Activated CD8-positive, alpha-beta memory T cell treated with anti-CD3 and anti-CD28 coated beads, Interleukin-2, amount 50 U/mL, for 1 hour (primary cell): ENCODE results near the gene TMEM63A.
A peak's percentile ranks its signal among the peaks of the same experiment; 100 is the strongest.
"Not testable (repeated sequence)": the region's sequence is repeated elsewhere in the genome, so short reads cannot be mapped to it uniquely, and the experiment has no call there.

Experiments used
- DNase-seq: peaks from one replicate; pipeline ENCODE4 v3.0.0-alpha.2; 2020; ENCODE audit errors: extremely low read depth

TMEM63A gene

DNA sequence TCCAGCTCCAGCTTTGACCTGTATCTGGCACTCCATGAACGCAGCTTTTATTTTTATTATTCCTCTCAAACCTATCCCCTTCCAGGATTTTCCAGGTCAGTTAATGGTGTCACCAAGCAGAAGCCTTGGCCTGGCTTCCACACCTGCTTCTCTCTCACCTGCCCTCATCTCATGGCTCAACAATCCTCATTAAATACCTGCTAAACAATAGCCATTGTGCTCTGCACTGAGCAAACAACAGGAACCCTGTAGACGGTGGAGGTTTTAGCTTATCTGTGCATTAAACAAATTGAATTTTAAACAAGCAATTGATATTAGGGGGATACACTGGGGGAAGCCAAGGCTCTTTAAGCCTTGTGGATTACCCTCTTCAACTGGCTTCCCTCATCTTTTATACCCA lies 26.6 kb upstream of the TMEM63A start:
- no peak for DNase-seq

DNA sequence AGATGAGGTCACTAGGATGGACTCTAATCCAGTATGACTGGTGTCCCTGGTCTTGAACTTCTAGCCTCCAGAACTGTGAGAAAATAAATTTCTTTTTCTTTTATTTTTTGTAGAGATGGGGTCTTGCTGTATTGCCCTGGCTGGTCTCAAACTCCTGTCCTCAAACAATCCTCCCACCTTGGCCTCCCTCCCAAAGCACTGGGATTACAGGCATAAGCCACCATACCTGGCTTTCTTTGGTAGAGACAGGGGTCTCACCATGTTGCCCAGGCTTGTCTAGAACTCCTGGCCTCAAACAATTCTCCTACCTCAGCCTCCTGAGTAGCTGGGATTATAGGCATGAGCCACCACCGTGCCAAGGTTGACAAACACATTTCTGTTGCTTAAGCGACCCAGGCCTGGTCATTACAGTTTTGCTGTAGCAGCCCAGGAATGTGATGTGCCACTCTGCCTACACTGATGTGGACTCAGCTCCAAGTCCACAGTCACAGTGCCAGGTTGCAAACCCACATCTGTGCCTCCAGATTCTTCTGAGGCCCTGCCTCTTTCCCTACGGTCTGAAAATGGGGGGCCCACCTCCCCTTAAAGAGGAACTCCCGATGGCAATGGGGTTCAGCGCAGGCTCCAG lies 25.9 kb upstream of the TMEM63A start:
- DNase-seq: no peak

DNA sequence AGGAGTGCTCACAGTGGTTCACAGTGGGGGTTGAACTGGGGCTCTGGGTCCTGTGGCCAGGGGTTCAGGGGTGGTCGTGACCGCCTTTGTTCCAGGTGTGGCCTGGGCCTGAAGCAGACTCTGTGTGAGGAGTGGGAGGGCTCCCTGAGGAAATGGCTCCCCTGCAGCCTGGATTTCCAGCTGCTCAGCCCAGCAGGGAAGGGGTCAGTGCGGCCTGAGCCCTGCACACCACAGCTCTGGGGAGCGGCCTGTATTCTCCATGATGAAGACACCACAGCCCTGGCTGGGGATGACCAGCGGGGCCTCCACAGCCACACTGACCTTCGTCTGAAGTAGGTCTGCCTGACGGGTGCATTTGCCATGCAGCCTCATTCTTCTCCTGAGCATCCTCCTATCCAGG lies 25.2 kb upstream of the TMEM63A start:
- no peak for DNase-seq

DNA sequence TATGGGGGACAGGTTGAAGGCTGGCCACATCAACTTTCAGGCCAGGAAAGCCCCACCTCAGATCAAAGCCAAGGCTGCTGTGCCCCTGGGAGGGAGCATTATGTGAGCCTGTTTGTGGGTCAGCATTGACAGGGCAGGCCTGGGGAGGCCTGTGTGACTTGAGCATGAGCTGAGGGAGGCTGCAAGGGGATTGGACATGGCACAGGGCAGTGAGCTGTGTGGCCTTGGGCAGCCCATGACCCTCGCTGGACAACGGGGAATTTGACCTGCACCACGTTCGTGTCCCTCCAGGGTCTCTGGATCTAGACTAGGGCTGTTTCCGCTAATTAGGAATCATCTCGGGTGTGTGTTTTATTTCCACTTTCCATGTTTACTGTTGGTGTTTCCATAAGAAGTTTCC lies 24.3 kb upstream of the TMEM63A start:
- no peak for DNase-seq

DNA sequence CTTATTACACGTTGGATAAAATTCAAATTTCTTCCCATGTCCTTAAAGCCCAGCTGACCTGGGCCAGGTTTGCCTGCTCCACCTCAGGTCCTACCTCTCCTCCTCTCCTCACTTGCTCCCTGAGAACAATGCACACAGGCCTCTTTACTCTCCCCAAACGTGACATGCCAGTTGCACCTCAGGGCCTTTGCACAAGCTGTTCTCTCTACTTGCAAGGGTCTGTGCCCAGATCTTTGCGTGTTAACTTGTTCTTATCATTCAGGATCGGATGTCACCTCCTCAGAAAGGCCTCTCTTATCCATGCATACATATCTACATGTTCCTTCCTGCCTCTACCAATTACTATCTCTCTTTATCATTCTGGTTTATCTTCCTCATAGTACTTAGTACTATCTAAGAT lies 21.4 kb upstream of the TMEM63A start:
- DNase-seq: no peak

DNA sequence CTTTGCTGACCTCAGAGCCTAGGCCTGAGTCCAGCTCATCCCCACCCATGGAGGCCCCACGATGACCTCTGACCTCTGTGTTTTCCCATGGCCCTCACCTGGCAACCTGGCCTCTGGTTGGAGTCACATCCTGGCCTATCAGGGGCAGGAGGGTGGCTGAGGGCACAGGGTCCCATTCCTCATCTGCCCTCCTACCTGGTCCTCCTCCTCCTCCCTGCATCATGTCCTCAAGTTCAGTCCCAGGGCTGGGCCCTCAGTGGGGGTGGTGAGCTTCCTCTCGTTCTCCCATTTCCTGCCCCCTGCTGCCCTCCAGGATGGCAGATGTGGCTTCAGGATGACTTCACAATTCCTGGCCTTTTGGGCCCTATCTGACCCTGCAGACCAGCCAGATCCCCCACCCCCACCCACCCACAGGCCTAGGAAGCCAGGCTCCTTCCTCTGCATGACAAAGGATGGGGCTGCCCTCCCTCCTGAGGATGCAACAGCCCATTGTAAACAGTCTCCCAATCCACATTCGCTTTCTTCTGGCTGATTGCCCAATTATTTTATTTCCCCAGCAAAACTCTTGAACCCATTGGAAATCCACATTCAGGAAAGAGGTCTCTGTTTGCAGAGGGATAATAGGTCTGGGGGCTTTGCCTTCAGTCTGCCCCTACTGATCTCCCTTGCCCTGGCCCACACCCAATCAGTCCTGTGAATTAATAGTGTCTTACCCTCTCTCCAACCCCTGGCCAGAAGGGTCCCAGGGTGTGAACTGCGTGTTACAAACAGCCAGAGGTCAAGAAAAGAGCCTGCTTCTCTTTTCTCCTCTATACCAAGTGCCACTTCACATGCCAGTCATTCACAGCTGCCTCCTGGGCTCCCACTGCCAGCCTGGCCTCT lies 17.1 kb upstream of the TMEM63A start:
- no peak for DNase-seq

DNA sequence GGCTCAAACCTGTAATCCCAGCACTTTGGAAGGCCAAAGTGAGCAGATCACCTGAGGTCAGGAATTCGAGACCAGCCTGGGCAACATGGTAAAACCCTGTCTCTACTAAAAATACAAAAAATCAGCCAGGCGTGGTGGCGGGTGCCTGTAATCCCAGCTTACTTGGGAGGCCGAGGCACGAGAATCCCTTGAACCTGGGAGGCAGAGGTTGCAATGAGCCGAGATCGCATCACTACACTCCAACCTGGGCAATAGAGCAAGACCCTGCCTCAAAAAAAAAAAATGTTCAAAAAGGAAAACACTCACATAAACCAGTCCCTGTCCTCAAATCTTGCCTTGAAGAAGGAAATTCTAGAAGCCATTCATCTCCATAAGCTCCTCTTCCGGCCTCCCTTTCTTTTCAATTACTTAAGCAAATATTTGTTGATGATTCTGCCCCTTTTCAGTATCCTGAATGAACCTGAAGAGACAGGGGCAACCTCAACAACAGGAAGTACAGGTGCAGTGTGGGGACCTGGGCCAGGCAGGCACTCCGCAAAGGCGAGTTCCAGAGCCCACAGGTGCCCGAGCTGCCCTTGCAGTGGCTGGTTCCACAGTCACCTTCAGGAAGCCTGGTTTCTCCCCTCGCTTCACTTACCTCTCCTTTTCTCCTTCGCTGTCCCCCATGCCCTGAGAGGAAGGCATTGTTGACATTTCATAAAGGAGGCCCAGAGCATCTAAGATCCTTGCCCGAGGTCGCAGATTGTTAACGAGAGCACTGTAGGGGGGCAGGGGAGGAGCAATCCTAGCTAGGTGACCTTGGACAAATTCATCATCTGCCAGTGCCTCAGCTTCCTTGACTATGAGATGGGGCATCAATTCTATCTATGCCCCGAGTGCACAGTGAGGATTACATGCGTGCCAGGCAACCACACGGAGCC lies 15.7 kb upstream of the TMEM63A start:
- no peak for DNase-seq

DNA sequence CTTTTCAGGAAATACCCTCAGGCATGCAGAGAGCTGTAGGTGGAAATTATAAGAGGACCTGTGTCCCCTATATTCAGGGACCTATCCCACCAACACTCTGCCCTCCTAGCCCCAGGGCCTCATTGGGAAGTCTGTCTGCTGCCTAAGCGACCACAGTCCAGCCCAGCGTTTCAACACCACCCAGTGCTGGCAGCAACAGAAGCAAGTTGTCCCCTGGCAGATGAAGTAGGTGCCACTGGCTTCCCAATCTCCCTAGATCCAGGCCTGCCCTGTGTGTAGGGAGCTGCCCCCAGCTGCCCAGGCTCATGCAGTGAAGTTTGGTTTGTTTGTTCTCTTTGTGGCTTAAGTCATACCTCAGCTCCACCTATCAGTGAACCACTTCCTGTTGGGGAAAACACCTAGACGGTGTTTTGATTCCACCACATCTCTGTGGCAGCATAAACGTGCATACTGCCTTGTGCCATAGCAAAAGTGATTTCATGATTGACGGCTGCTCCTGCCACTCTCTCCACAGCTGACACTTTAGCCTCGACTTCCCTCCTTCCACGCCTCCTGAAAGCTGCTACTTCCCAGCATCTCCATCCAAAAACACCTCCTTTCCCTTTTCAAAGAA lies 14.9 kb upstream of the TMEM63A start:
- peak; percentile 36 for DNase-seq

DNA sequence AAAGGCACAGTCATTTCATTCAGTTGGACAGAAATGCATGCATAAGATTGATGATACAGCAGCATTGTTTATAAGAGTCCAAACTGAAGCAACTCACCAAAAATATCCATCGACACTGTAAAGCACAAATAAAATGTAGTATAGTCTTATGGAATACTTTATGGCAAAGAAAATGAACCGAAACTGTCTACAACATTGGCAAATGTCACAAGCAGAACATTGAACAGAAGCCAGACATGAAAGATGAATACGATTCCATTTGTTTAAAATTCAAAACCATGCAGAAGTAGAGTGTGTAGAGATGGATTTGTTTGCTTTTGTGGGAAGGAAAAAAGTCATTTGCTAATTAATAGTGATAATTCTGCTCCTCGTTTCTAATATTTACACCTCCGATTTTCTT lies 14.3 kb upstream of the TMEM63A start:
- no peak for DNase-seq

DNA sequence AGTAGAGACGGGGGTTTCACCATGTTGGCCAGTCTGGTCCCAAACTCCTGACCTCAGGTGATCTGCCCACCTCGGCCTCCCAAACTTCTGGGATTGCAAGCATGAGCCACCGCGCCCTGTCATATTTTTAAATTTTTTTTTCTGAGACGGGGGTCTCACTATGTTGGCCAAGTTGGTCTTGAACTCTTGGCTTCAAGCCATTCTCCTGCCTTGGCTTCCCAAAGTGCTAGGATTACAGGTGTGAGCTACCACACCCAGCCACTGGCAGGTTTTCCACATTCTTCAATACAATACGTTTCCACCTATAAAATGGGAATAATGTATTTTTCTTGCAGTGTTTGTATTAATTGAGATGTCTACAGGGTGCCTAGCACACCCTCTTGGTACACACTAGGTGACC lies 10.1 kb upstream of the TMEM63A start:
- DNase-seq: no peak

DNA sequence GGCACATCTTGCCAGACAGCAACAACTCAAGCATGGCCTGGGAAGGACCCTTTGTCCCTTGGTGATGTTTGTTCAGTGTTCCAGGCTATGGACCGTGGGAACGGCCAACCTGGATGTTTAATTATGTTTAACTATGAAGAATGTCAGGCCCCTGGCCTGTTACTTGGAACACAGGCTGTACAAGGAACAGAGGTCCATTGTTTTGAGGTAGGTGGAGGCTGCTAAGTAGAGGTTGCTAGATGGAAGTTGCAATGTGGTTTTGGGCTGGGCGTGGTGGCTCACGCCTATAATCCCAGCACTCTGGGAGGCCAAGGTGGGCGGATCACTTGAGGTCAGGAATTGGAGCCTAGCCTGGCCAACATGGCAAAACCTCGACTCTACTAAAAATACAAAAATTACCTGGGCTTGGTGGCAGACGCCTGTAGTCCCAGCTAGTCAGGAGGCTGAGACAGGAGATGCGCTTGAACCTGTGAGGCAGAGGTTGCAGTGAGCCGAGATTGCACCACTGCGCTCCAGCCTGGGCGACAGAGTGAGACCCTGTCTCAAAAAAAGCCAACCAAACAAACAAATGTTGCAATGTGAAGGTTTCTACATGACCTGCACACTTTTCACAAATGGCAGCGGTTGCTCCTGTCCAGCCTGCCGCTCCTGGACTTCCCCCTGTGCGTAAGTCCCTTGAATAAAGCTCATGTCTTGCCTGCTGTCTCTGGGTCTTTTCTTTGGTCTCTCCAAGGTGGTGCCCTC lies 9.2 kb upstream of the TMEM63A start:
- no peak for DNase-seq

DNA sequence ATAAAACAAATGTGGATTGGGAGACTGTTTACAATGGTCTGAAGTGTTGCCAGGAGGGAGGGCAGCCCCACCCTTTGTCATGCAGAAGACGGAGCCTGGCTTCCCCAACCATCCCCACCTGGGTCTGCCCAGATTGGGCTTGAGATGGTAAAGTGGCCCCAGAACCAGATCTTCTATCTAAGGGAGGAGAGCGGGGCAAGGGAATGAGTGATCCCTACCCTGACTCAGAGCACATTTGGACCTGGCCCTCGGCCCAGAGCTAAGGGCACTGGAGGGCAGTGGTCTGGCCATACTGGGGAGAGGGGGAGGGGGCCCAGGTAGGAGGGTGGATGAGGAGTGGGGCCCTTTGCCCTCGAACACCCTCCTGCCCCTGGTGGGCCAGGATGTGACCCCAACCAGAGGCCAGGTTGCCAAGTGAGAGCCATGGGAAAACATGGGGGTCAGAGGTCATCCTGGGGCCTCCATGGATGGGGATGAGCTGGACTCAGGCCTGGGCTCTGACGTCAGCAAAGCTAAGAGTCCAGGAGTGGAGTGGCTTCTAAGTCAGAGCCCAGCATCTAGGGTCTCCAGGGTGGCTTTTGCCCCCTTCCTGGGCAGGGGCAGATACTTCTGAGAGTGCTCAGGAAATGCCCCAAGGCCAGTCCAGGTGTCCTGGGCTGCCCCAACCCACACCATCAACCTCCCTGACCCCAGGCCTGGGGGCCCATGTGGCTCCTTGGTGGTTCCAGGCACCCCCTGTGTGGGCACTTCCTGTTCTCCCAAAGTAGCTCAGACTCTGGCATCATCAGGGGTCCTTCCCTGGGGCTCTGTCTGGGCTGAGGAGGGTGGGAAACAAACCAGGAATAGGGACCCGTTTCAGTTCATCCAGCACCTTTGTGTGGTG lies 8.4 kb upstream of the TMEM63A start:
- DNase-seq: no peak

DNA sequence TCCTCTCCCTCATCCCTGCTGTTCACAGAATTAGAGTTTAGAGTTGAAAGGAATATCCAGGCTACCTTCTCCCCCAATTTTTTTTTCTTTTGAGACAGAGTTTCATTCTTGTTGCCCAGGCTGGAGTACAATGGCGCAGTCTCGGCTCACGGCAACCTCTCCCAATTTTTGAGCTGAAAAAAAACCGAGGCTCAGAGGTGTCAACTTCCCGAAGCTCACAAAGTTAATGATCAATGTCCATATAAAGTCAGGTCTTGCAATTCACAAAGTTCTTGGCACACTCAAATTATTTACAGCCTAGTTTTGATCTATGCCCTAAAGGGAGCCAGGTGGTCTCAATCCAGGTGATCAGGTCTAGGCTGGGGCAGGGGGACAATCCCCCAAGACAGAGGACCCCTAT lies 7.6 kb upstream of the TMEM63A start:
- no peak for DNase-seq

DNA sequence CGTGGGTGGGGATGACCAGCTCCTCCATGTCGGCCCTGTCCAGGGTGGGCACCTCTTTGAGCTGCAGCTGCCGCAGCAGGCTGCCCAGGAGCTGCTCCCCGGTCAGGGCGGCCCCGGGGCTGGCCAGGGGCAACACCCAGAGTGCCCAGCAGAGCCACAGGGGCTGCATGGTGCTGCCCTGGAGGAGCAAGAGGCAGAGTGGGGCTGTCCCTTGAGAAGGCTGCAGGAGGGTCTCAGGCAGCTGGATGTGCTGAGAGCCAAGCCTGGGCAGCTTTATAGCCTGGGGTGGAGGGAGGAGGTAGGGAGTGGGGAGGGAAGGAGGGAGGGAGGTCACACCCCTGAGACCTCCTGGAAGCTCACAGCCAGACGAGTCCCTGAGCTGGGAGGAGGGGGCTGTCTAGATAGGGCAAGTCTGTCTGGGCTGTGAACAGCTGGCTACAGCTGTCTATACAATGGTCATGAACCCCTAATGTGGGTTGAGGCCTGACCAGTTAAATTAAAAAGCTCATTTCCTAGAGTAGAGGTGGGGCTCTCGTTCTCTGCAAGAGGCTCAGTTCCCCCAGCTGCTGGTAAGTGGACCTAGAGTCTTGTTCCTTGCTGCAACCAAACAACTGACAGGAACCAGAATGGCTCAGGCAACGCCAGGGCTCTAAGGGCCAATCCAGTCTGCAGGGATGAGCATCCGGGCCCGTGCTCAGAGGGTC lies 6.9 kb upstream of the TMEM63A start, which contains the start of gene LEFTY1:
Gene LEFTY1, minus strand, starts transcription at position 249 of the 704 bp plus-strand sequence. Its CDS starts 80 bp downstream, at position 169.
- DNase-seq: no peak

DNA sequence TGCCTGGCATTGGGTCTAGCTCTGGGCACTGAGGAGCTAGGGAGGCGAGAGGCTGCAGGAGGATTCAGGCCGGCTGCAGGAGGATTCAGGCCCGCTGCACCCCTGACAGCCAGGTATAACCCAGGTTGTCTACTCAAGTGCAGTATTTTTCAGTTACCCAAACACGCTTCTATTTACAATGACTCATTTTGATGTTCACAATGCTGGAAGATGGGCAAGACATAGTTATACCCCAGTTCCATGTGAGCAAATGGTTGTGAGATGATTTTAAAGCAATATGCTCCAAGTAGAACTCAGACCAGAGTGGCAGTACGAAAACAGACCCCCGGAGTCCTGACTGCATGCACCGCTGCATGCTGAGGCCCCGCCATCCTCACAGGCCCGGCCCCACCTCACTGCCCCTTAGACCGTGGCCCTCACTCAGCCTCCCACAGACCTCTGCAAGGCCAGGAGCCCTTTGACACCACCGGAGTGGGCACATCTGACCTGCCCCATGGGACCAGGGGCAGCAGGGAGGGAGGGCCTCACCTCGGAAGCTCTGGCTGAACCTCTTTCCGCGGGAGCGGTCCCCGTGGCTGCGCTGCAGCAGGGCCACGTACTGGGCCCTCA lies 6.2 kb upstream of the TMEM63A start:
- no peak for DNase-seq

DNA sequence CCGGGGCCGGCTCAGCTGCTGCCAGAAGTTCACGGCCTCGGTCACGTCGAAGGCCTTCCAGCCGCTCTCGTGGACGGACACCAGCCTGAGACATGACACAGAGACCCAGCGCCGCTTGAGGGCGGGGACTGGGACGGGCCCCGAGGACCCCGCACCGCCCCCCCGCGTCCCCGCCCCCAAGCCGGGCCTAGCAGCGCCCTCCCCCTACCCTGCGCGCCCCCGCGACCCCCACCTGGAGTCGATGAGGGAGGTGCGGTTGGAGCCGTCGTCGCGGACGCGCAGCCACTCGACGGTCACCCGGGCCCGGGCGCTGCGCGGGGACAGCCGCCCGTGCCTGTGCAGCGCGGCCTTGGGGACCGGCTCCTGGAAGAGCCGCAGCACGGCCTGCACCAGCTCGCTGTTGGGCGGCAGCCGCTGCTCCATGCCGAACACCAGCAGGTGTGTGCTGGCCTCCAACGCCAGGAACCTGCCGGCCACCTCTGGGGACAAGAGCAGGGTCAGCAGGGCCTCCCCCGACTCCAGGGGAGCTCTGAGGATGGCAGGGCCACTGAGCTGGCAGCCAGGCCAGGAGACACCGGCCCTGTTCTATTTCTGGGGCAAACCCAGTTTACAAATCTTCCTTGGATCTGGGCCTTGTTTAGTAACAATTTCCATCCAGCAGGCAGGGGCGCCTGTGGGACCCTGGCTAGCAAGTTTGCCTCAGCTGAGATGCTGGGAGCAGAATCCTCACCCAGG lies 5.5 kb upstream of the TMEM63A start:
- not testable (repeated sequence) for DNase-seq

DNA sequence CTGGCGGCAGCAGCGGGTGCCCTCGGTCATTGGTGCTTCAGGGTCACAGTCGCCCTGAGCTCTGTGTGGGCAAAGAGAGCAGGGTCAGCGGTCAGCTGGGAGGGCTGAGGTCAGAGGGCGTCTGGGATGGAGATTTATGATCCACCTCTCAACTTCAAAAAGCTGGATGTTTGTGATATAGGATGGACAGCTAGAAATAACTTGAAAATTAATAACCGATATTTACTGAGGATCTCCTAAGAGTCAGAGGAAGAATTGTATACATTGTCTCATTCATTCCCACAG lies 4.8 kb upstream of the TMEM63A start:
- no peak for DNase-seq
